GM18507 (cell line): ENCODE measurements around the gene VMP1.
A peak's percentile ranks its signal among the peaks of the same experiment; 100 is the strongest.
"Not testable (repeated sequence)": the region's sequence is repeated elsewhere in the genome, so short reads cannot be mapped to it uniquely, and the experiment has no call there.

ENCODE experiments used
- DNase-seq: peaks from one replicate; pipeline ENCODE4 v3.0.0; 2011; ENCODE audit warnings: low read depth; ENCODE audit not compliant: insufficient read length; ENCODE audit errors: extremely low spot score
- FAIRE-seq: peaks from 2 replicates; lab custom pipeline; 2011; peaks lifted over from hg19 to GRCh38; lab: Jason Lieb, UNC

The VMP1 gene

DNA sequence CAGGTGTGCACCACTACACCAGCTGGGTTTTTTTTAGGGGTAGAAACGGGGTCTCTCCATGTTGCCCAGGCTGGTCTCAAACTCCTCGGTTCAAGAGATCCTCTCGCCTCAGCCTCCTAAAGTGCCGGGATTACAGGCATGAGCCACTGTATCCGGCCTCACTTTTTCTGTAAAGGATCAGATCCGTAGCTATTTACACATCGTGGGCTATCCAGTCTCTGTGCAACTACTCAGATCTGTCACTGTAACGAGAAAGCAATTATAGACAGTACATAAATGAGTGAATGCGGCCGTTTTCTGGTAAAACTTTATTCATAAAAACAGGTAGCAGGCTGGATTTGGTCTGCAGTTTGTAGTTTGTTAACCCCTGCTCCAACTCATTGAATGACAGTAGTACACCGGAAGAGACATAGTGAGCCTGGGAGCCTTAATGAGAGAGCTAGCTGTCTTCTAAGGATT is 44.5 kb downstream of the VMP1 start:
- DNase-seq (no peak), FAIRE-seq (peak; percentile 35)

DNA sequence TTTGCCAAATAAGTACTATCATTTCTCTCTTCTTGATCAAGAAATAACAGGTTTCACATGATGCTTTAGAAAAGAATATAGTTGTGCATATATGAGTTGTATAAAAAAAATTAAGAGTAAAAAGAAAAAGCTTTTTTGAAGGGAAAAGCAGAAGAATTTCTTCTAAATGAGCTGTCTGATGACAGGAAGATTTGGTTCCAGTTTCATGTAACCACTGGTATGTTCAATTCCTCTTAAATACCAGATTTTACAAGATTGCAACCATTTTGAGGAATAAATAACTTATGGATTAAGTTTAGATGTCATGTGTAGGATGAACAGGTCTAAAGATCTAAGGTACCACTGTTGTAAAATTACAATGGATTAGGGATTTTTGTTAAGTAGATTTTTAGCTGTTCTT is 45.0 kb downstream of the VMP1 start:
- FAIRE-seq = no peak
- no peak for DNase-seq

- no peak for FAIRE-seq
- DNase-seq = no peak
Observed at GRCh38 chr17:59752922-59753321, 45.5 kb downstream of the VMP1 start.

GRCh38 chr17:59753522-59754467 is 46.3 kb downstream of the VMP1 start:
- DNase-seq (peak; percentile 25), FAIRE-seq (peak; percentile 44)

DNA sequence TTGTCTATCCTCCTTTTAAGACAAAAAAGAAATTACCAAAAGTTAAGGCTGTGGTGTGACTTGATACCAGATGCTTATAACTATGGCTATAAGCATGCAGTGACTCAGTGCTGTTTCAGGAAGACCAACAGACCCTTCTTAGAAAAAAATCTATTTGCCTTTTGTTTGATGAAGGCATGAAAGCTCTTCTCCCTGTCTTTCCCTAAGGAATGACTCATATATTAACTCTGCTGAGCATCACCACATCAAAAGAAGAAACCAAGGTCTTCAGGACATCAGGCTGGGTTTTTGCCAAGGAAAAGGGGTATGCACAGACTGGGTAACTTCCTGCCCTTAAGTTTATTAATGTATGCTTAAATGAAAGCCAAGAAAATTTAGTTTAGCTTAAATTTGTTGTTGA is 47.1 kb downstream of the VMP1 start:
- no peak for FAIRE-seq

DNA sequence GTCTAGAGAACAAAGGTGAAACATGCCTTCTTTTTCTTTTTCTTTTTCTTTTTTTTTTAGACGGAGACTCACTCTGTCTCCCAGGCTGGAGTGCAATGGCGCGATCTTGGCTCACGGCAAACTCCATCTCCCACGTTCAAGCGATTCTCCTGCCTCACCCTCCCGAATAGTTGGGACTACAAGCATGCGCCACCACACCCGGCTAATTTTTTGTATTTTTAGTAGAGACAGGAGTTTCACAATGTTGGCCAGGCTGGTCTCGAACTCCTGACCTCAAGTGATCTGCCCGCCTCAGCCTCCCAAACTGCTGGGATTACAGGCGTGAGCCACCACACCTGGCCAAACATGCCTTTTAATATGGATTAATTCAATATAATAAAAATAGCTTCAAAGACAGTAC is 47.6 kb downstream of the VMP1 start:
- not testable (repeated sequence) for FAIRE-seq, DNase-seq

More for the DNA sequence above, 47.1 kb downstream of the VMP1 start:
- no peak for DNase-seq

DNA sequence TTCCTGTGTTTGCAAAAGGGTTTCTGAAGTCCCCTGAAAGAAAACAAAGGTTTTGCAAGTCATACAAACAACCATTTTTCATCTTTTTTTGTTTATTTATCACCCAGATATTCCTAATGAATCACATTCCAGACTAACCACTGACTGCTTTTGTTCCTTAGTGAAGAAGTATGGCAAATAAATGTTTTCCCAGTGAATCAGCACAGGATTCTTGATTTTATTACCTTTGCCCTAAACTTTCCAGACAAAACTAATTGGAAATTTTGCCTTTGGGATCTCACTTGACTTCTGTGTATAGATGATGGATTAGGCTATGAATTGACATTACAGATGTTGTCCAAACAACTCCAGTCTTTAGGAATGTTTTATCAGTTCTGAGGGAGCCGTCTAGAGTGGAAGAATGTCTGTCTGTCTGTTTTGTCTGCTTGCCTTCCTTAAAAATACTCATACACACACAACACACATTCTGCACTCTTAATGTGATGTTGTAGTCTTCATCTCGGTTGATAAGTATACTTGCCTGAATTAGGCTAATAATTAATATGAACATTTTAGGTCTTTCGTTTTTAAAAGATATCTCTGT is 48.9 kb downstream of the VMP1 start:
- no peak for FAIRE-seq

GRCh38 chr17:59757043-59757442 is 49.6 kb downstream of the VMP1 start:
- no peak for DNase-seq

More for the DNA sequence above, 48.9 kb downstream of the VMP1 start:
- no peak for DNase-seq

DNA sequence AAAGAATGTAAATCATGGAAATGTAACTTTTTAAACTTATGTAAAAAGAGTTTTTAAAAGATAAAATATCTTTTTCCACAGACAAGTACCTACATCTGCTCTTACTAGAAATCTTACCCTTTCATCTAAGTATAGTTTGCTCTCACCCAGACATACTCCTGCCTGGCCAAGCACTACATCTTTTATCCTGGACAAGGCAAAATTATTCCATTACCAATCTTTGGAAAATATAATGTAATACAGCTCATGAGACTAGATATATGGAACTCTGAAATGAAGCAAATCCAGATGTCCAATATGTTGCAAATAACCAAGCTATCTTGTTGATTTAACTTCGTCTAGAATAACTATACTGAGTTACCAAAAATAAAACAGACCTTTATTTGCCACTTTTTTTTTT is 50.0 kb downstream of the VMP1 start:
- DNase-seq (no peak), FAIRE-seq (no peak)

More at GRCh38 chr17:59757043-59757442, 49.6 kb downstream of the VMP1 start:
- no peak for FAIRE-seq

- FAIRE-seq (no peak), DNase-seq (no peak)
Observed at GRCh38 chr17:59757881-59758385, 50.5 kb downstream of the VMP1 start.

DNA sequence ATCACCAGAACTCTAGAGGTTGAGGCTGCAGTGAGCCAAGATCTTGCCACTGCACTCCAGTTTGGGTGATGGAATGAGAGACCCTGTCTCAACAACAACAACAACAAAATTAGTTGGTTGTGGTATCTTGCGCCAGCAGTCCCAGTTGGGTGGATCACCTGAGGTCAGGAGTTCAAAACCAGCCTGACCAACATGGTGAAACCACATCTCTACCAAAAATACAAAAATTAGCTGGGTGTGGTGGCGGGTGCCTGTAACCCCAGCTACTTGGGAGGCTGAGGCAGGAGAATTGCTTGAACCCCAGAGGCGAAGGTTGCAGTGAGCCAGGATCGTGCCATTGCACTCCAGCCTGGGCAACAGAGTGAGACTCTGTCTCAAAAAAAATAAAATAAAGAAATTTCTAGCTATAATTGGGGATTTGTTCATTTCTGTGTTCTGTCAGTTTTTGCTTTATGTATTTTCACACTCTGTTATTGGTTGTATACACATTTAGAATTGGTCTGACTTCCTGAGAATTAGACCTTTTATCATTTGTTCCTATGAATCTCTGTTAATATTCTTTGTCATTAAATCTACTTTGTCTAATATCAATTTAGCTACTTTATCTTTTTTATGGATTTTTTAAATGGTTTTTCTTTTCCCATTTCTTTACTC is 51.7 kb downstream of the VMP1 start:
- FAIRE-seq, DNase-seq: not testable (repeated sequence)

GRCh38 chr17:59760160-59760559 is 52.7 kb downstream of the VMP1 start:
- FAIRE-seq = no peak
- no peak for DNase-seq

DNA sequence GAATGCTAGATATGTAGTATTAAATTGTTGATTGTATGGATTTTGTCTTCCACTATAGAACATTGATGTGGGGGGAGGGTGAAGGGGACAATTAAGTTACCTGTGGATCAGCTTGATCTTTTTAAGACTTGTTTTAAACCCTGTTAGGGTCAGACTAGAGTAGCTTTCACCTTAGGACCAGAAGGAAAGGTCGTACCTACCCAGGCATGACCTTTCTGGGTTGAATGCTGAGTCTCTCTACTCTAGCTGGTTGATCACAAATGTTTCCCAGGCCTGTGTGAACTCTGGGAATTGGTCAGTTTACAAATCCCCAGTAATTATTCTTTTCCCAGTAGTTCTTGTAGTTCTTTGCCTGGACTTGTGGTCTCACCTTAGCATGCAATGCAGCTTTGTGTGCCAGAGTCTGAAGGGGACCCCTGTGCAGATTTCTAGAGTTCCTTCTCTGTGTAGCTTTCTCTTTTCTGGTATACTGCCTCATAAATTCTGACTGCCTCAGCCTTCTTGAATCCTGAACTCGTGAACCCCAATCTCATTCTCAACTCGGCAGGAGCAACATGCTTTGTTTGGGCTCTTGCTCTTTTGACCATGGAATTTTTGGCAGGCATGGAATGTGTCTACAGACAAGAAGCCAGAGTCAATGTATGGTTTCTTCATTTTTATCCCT is 54.1 kb downstream of the VMP1 start:
- FAIRE-seq = no peak
- no peak for DNase-seq

GRCh38 chr17:59762049-59762823 is 54.8 kb downstream of the VMP1 start:
- FAIRE-seq (no peak), DNase-seq (no peak)

- DNase-seq (no peak), FAIRE-seq (no peak)
Observed at GRCh38 chr17:59762824-59763374, 55.4 kb downstream of the VMP1 start.

DNA sequence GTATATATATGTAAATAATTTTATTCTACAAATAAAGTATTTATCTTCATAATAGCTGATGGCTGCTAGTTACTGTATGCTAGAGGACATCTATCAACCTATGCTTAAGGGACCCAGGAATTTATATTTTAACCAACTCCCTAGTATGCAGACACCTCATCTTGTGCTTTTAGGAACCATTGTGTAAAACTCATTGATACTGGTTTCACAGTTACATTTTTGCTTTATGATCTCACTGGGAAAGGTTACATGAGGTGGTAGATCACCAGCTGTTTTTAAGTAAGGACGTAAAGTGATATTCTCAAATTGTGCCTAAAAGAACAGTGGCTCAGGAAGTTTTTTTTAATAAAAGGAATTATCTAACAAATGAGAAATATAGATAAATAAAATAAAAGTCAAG is 56.4 kb downstream of the VMP1 start:
- no peak for DNase-seq
- FAIRE-seq = no peak

DNA sequence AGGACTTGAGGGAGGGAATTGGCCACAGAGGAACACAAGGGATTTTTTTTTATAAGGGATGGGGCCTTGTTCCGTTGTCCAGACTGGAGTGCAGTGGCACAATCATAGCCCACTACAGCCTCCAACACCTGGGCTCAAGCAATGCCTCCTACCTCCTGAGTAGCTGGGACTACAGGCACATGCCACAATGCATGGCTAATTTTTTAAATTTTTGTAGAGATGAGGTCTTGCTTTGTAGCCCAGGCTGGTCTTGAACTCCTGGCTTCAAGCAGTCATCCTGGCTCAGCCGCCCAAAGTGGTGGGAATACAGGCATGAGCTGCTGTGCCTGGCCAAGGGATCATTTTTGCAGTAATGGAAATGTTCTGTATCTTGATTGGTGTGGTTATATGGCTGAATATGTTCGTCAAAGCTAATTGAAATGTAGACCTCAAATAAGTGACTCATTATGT is 56.9 kb downstream of the VMP1 start:
- FAIRE-seq = no peak
- no peak for DNase-seq

- FAIRE-seq (no peak), DNase-seq (no peak)
Observed at GRCh38 chr17:59765038-59765437, 57.6 kb downstream of the VMP1 start.
